Activated T-cell treated with anti-CD3 and anti-CD28 coated beads, Interleukin-2, amount 50 U/mL, for 24 hours (primary cell): ENCODE results near the gene COX15.

Experiments
- DNase-seq: peaks from one replicate; pipeline ENCODE4 v3.0.0-alpha.2; 2020
- H3K27ac Mint-ChIP-seq: 2 replicates; pipeline ENCODE4 v1.8.0; 2020; ENCODE audit warnings: mild to moderate bottlenecking, mixed read lengths
- H3K27me3 Mint-ChIP-seq: 2 replicates; pipeline ENCODE4 v1.8.0; 2020; ENCODE audit warnings: mixed read lengths
- H3K36me3 Mint-ChIP-seq: 2 replicates; pipeline ENCODE4 v1.8.0; 2020; ENCODE audit warnings: low read depth, mixed read lengths
- H3K4me1 Mint-ChIP-seq: 2 replicates; pipeline ENCODE4 v1.8.0; 2020; ENCODE audit warnings: low read depth, mixed read lengths
- H3K4me3 Mint-ChIP-seq: 2 replicates; pipeline ENCODE4 v1.8.0; 2020; ENCODE audit warnings: mild to moderate bottlenecking, moderate library complexity, mixed read lengths
- H3K9me3 Mint-ChIP-seq: 2 replicates; pipeline ENCODE4 v1.8.0; 2020; ENCODE audit warnings: mixed read lengths

Gene COX15

DNA sequence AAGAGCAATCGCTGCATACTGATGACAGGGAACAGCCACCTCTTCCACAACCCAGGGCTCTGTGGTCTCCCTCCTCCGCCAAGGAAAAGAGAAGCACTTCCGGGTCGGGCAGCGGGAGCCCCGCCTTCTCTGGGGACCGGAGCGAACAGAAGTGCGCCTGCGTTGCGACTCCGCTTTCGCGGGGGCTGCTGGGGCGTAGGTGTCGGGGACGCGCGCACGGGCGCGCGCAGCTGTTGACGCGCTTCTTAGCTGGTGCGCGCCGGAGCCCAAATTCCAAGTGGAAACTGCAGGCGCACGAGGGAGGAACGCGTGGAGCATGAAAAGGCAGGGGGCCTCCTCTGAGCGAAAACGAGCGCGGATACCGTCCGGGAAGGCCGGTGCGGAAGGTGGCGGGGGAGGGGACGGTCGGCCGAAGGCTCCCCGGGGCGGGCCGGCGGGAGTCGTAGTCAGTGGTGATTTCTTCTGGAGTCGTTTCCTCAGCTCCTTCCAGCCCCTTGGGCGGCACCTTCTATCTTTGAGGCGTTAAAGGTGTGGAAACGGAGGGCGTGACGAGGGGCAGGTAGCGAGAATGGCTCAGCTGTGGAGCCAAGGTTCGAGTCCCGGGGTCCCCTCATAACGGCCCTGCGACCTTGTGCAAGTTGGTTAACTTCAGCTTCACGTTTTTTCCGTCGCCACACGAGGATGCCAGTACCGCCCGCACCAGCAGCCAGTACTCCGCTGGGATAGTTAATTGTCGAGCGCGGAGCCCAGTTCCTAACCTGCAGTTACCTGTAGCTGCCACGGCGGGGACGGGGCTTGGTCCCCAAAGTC is at the start of gene COX15, which contains the start of gene CUTC:
Gene COX15, minus strand, starts transcription at position 95 of the 810 bp plus-strand sequence. Its CDS starts 78 bp downstream, at position 17.
Gene CUTC, plus strand, starts transcription at position 202 of the 810 bp plus-strand sequence. Its CDS starts 115 bp downstream, at position 317.
- H3K4me3 Mint-ChIP-seq = peak within 1 kb of the TSS; percentile 99
- H3K36me3 Mint-ChIP-seq = peaks cover 79% of the 10 kb centered on the region
- DNase-seq = peak; percentile 95
- peak within 1 kb of the TSS; percentile 99 for H3K27ac Mint-ChIP-seq
- no peaks in the 10 kb centered on the region for H3K27me3 Mint-ChIP-seq
- peaks cover 42% of the 10 kb centered on the region for H3K4me1 Mint-ChIP-seq
- no peaks in the 10 kb centered on the region for H3K9me3 Mint-ChIP-seq

DNA sequence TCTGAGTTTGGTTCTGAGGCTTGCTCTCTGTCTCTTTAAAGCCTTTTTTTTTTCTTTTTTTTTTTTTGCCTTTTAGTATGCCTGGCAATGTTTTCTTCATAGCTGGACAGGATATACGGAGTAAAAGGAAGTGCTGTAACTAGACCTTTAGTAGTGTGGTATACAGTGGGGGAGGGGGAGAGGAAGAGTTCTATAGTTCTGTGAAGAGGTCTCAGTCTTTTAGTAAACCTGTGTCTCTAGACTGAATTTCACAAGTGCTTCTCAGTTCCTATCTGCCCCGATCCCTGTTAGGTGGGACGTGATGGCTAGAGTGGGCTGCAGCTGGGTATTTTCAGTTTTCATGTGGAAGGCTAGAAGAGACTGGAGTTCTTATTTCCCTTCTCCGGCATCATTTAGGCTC is 47.4 kb upstream of the COX15 start:
- H3K27me3 Mint-ChIP-seq = no peaks in the 10 kb centered on the region
- no peak overlapping the region for H3K4me3 Mint-ChIP-seq
- H3K27ac Mint-ChIP-seq = no peak overlapping the region
- H3K36me3 Mint-ChIP-seq = no peaks in the 10 kb centered on the region
- no peaks in the 10 kb centered on the region for H3K9me3 Mint-ChIP-seq
- H3K4me1 Mint-ChIP-seq = peaks cover 7% of the 10 kb centered on the region
- DNase-seq = no peak

DNA sequence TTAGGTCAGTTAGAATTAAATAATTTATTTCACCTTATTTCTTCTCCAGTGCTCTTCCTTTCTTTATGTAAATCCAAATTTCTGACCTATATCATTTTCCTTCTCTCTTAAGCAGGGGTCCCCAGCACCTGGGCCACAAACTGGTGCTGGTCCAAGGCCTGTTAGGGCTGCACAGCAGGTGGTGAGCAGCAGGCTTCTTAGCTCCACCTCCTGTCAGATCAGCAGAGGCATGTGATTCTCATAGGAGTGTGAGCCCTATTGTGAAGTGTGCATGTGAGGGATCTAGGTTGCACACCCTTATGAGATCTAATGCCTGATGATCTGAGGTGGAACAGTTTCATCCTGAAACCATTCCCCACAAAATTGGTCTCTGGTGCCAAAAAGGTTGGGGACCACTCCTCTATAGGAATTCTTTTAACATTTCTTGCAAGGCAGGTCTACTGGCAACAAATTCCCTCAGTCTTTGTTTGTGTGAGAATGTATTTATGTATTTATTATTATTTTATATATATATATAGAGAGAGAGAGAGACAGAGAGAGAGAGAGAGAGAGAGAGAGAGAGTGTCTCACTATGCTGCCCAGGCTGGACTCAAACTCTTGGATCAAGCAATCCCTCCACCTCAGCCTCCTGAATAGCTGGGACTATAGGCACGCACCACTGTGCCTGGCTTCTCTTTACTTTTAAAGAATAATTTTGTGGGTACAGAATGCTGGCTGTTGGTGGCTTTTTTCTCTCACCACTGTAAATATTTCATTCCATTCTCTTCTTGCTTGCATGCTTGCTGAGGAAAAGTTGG is 46.2 kb upstream of the COX15 start:
- Mint-ChIP-seq H3K27ac (no peak overlapping the region), H3K4me1 (peaks cover 7% of the 10 kb centered on the region), H3K4me3 (no peak overlapping the region), H3K36me3 (no peaks in the 10 kb centered on the region), H3K9me3 (no peaks in the 10 kb centered on the region), H3K27me3 (no peaks in the 10 kb centered on the region)
- no peak for DNase-seq

DNA sequence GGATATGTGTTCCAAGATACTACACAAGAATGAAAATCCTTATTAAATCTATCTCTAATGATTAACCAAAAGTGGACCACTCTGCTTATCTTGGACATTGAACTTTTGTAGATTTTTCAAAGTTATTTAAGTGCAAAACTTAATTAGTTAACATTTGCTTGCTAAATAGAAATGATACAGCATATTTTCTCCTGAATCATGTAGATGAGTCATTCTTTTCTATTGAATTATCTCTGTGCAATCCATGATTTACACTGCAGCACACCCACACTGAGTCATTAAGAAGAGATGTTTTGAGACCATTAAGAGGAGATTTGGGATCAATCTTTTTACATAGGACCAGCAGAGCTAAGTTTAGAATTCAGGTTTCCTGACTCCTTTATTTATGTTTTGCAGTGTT is 43.9 kb upstream of the COX15 start:
- peaks cover 7% of the 10 kb centered on the region for H3K4me1 Mint-ChIP-seq
- no peak overlapping the region for H3K4me3 Mint-ChIP-seq

DNA sequence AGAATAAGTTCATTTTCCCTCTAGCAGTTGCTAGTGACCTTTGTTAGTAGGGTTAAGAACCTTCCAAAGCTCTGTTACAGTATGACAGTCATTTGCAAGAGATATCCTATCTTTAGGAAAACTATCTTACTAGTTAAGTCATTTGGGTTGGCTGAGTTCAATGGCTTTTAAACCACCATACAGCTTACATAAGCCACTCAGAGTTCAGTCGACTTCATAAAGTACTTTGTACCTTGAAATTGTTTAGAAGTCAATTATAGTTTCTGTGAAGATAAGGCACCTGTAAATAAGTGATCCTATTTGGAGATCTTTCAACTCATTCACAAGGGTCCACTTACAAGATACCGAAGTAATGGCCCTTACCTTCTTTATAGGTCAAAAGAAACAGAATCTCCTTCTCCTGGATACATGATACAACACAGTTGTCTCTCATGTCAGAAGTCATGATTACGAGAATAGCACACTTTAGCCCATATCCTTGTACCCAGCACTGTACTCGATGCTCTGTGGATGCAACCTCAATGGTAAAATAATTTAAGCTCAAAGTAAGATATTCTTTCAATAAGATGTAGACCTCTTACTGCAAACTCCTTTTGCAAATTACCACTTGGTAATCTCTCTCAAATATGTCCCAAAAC is 38.6 kb upstream of the COX15 start:
- H3K27me3 Mint-ChIP-seq = no peaks in the 10 kb centered on the region
- H3K36me3 Mint-ChIP-seq = peaks cover 5% of the 10 kb centered on the region
- H3K27ac Mint-ChIP-seq = no peak overlapping the region

More for the DNA sequence above, 43.9 kb upstream of the COX15 start:
- H3K27me3 Mint-ChIP-seq = no peaks in the 10 kb centered on the region
- no peaks in the 10 kb centered on the region for H3K36me3 Mint-ChIP-seq
- no peak for DNase-seq
- no peak overlapping the region for H3K27ac Mint-ChIP-seq
- H3K9me3 Mint-ChIP-seq = no peaks in the 10 kb centered on the region

DNA sequence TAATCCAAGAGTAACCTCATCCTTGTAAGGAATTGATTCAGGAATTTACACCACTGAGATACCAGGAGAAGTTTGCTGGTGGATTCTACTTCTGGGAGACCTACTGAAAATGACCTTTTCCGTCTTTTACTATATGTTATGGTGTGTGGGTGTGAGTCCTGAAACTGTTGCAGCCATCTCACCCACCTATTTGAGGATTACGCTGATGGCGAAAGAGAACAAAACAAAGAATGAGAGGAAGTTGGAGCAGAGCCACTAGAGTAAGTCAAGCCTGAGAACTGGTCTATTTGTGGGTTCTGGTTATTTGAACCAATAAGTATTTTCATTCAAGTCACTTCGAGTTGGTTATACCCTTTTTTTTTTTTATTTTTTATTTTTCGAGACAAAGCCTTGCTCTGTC is 37.8 kb upstream of the COX15 start:
- Mint-ChIP-seq H3K27ac (no peak overlapping the region), H3K36me3 (peaks cover 5% of the 10 kb centered on the region), H3K27me3 (no peaks in the 10 kb centered on the region), H3K9me3 (peaks cover 3% of the 10 kb centered on the region), H3K4me3 (no peak overlapping the region), H3K4me1 (peaks cover 3% of the 10 kb centered on the region)
- DNase-seq = no peak

More for the DNA sequence above, 38.6 kb upstream of the COX15 start:
- DNase-seq = no peak
- Mint-ChIP-seq H3K9me3 (peaks cover 3% of the 10 kb centered on the region), H3K4me1 (peaks cover 3% of the 10 kb centered on the region), H3K4me3 (no peak overlapping the region)

DNA sequence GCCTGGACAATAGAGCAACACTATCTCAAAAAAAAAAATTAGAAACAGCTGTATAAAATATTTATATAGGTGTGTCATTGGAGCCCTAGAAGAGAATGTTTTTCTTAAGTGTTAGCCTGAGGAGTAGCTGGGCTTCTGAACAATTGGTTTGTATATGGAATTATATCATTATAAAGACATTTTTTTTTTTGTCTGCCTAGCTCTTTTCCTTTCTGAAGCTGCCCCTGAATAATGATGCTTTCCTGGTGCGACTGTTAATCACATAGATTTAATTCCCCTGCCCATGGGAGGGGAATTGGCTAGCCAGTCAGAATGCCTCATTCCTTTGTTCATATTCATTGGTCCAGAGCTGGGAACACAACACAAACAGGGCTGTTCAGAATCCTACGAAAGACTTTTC is 36.6 kb upstream of the COX15 start:
- Mint-ChIP-seq H3K4me1 (peaks cover 6% of the 10 kb centered on the region), H3K27me3 (no peaks in the 10 kb centered on the region), H3K9me3 (peaks cover 5% of the 10 kb centered on the region), H3K36me3 (peaks cover 13% of the 10 kb centered on the region), H3K4me3 (no peak overlapping the region), H3K27ac (no peak overlapping the region)
- no peak for DNase-seq

DNA sequence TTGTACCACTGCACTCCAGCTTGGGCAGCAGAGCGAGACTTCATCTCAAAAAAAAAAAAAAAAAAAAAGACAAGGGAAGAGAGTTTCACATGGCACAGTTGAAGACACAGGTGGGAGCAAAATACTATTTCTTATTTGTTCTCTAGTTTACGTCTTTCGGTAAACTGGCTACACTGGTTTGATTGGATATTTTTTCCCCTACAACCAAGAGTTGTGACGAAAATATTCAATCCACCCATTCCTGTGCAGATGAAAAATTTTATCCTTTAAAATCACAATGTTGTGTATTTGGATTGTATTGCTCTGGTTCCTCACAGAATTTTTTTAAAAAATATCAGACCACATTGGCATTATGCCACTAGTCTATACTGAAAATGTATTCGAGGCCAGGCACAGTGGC is 36.0 kb upstream of the COX15 start:
- H3K36me3 Mint-ChIP-seq = peaks cover 17% of the 10 kb centered on the region
- peaks cover 6% of the 10 kb centered on the region for H3K4me1 Mint-ChIP-seq
- DNase-seq = no peak
- no peak overlapping the region for H3K27ac Mint-ChIP-seq
- H3K9me3 Mint-ChIP-seq = peaks cover 8% of the 10 kb centered on the region
- H3K4me3 Mint-ChIP-seq = no peak overlapping the region
- no peaks in the 10 kb centered on the region for H3K27me3 Mint-ChIP-seq

DNA sequence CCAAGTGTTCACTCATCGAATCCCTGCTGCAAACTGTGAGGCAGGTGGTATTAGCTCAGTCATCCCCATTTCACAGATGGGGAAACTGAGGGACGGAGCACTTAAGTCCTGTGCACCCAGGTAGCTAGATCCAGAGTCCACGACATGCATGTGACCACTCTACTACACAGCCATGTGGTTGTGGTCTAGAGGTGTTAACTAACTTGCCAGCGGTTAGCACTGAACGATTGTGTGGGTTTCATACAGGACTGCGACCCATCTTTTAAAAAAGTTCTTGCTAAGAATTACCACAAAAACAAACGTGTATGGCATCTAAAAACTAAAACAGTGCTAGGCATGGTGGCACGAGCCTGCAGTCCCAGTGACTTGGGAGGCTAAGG is 34.4 kb upstream of the COX15 start:
- DNase-seq = no peak
- Mint-ChIP-seq H3K4me1 (peaks cover 6% of the 10 kb centered on the region), H3K27ac (no peak overlapping the region), H3K4me3 (no peak overlapping the region), H3K27me3 (no peaks in the 10 kb centered on the region), H3K9me3 (peaks cover 12% of the 10 kb centered on the region), H3K36me3 (peaks cover 30% of the 10 kb centered on the region)

DNA sequence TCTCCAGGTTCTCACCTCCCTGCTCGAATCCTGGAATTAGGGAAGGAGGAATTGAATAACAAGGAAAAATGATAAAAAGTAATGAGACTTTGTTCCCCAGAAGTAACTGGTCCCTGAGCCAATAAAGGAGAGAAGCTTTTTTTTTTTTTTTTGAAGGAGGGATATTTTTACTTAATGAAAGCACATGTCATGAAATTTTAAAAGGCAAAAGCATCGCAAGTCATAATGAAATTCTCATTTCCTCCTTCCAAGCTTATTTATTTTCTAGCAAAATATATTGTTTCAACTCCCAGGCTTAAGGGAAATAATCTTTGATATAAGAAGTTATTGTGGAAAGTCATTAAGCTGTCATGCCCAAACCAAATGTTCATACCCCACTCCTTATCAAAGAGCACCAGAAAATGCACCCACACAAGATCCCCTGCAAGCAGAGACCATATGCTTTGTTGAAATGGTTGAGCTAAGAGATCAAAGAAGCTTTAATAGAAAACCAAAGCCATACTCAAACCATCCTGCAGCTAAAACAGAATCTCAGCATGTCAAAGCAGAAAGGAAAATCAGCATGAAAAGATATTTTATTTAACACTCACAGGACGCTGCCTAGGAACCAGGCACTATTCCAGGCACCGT is 33.9 kb upstream of the COX15 start:
- Mint-ChIP-seq H3K27me3 (no peaks in the 10 kb centered on the region), H3K4me3 (no peak overlapping the region), H3K9me3 (peaks cover 14% of the 10 kb centered on the region), H3K36me3 (peaks cover 35% of the 10 kb centered on the region), H3K4me1 (peaks cover 6% of the 10 kb centered on the region), H3K27ac (no peak overlapping the region)
- DNase-seq = no peak

DNA sequence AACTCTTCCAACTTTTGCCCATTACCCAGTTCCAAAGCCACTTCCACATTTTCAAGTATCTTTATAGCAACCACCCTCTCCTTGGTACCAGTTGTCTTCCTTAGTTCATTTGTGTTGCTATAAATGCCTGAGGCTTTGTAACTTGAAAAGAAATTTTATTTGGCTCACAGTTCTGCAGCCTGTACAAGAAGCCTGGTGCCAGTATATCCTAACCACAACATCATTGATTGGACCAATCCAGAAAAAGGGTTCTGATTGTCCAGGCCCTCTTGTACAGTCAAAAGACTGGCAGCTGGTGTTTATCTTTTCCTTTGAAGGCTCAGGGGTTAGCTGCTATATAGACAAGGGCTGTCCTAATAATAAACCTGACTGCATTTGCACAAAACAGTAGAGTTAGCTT is 29.4 kb upstream of the COX15 start:
- H3K4me3 Mint-ChIP-seq = no peak overlapping the region
- H3K27me3 Mint-ChIP-seq = no peaks in the 10 kb centered on the region

DNA sequence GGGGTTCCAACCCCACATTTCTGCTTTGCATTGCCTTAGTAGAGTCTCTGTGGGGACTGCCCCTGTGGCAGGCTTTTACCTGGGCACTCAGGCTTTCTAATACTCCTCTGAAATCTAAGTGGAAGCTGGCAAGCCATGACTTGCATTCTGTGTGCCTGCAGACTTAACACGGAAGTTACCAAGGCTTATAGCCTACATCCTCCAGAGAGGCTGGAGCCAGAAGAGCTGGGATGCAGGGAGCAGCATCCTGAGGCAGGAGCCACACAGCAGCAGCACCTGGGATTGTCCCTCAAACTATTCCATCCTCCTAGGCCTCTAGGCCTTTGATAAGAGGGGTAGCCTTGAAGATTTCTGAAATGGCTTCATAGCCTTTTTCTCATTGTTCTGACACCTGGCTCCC is 28.4 kb upstream of the COX15 start:
- Mint-ChIP-seq H3K36me3 (peaks cover 84% of the 10 kb centered on the region), H3K27me3 (no peaks in the 10 kb centered on the region)

More for the DNA sequence above, 29.4 kb upstream of the COX15 start:
- Mint-ChIP-seq H3K4me1 (peaks cover 6% of the 10 kb centered on the region), H3K27ac (no peak overlapping the region), H3K36me3 (peaks cover 74% of the 10 kb centered on the region), H3K9me3 (peaks cover 11% of the 10 kb centered on the region)
- DNase-seq = no peak

DNA sequence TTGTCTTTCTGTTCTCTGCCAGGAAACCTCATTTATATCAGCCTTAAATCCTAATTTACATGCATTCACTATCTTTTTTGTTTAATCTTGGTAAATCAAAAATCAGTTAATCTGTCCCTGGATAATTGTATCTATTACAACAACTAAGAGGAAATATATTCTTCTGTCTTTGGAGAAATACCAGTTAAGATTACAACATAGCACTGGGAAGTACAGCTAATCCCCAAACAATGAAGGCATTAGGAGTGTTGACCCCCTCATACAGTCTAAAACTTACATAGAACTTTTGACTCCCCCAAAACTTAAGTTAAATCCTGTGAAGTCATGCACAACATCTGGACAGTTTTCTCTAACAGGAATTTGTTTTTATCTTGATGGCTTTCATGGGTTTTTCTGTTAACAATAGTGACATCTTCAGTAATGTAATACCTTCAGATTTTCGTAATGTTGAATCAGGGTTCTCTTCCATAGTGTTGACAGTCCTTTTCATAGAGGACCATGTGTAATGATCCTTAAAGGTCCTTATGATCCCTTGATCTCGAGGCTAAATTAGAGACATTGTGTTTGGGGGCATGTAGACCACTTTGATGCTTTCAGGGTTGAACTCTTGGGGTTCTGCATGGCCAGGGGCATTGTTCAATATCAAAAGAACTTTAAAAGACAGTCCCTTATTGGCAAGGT is 26.4 kb upstream of the COX15 start:
- H3K27ac Mint-ChIP-seq = no peak overlapping the region
- peaks cover 7% of the 10 kb centered on the region for H3K9me3 Mint-ChIP-seq
- H3K4me3 Mint-ChIP-seq = no peak overlapping the region
- H3K27me3 Mint-ChIP-seq = no peaks in the 10 kb centered on the region
- DNase-seq = no peak
- no peaks in the 10 kb centered on the region for H3K4me1 Mint-ChIP-seq
- peaks cover 92% of the 10 kb centered on the region for H3K36me3 Mint-ChIP-seq

More for the DNA sequence above, 28.4 kb upstream of the COX15 start:
- no peak overlapping the region for H3K27ac Mint-ChIP-seq
- H3K9me3 Mint-ChIP-seq = peaks cover 11% of the 10 kb centered on the region
- H3K4me3 Mint-ChIP-seq = no peak overlapping the region
- peaks cover 3% of the 10 kb centered on the region for H3K4me1 Mint-ChIP-seq
- DNase-seq = no peak

DNA sequence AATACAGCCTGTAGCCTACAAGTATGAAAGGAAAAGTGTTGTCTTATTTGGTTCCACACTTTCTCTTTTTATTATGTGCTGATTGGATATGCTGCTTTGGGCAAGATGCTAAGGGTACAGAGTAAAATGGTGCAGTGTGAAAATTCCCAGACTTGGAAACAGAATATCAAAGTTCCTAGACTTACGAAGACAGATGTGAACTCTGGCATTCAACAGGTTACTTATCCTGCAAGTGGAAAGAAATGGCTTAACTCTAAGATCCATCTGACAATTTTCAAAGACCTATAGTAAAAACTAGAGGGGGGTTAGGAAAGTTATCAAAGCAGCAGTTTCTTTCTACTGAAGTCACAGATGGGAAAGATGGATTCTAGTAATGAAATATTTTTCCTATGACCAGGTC is 24.2 kb upstream of the COX15 start:
- H3K9me3 Mint-ChIP-seq = peaks cover under 1% of the 10 kb centered on the region

More for the DNA sequence above, 24.2 kb upstream of the COX15 start:
- Mint-ChIP-seq H3K27ac (no peak overlapping the region), H3K36me3 (peaks cover 97% of the 10 kb centered on the region), H3K27me3 (no peaks in the 10 kb centered on the region), H3K4me3 (no peak overlapping the region), H3K4me1 (no peaks in the 10 kb centered on the region)
- DNase-seq = no peak
